Measurements from ENCODE around the gene DSG3.

DNA sequence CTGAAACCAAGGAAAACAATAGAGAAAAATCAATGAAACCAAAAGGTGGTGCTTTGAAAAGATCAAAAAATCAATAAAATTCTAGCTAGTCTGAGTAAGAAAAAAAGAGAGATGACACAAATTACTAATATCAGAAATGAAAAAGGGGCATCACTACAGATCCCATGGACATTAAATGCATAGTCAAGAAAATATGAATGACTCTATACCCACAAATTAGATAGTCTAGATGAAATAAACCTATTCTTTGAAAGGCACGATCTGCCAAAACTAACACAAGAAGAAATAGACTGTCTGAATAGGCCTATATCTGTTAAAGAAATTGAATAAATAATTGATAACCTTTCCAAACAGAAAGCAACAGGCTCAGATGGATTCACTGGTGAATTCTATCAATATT lies 15.2 kb upstream of the DSG3 start:
- TF ChIP-seq, protein P1, sequence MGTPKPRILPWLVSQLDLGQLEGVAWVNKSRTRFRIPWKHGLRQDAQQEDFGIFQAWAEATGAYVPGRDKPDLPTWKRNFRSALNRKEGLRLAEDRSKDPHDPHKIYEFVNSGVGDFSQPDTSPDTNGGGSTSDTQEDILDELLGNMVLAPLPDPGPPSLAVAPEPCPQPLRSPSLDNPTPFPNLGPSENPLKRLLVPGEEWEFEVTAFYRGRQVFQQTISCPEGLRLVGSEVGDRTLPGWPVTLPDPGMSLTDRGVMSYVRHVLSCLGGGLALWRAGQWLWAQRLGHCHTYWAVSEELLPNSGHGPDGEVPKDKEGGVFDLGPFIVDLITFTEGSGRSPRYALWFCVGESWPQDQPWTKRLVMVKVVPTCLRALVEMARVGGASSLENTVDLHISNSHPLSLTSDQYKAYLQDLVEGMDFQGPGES (IDR thresholded peaks at IDR 0.05): no peak
- TF ChIP-seq POLR2AphosphoS5 (IDR thresholded peaks at IDR 0.05; ENCODE audit: low read length) (no peak), EZH2 (IDR thresholded peaks at IDR 0.05; ENCODE audit: borderline replicate concordance, control insufficient read depth, low read depth, low read length) (no peak), ZNF24 (IDR thresholded peaks at IDR 0.05) (no peak), POU2F2 (IDR thresholded peaks at IDR 0.05; ENCODE audit: borderline replicate concordance, low read depth, low read length) (no peak), RCOR1 (conservative IDR thresholded peaks at IDR 0.05; ENCODE audit: low read depth, low read length) (no peak), NRF1 (conservative IDR thresholded peaks at IDR 0.05; ENCODE audit: low read depth, low read length) (no peak), STAT1 (conservative IDR thresholded peaks at IDR 0.05) (no peak), HDAC2 (IDR thresholded peaks at IDR 0.05) (no peak)
- TF ChIP-seq, protein P2, sequence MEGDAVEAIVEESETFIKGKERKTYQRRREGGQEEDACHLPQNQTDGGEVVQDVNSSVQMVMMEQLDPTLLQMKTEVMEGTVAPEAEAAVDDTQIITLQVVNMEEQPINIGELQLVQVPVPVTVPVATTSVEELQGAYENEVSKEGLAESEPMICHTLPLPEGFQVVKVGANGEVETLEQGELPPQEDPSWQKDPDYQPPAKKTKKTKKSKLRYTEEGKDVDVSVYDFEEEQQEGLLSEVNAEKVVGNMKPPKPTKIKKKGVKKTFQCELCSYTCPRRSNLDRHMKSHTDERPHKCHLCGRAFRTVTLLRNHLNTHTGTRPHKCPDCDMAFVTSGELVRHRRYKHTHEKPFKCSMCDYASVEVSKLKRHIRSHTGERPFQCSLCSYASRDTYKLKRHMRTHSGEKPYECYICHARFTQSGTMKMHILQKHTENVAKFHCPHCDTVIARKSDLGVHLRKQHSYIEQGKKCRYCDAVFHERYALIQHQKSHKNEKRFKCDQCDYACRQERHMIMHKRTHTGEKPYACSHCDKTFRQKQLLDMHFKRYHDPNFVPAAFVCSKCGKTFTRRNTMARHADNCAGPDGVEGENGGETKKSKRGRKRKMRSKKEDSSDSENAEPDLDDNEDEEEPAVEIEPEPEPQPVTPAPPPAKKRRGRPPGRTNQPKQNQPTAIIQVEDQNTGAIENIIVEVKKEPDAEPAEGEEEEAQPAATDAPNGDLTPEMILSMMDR (IDR thresholded peaks at IDR 0.05 in 2 of 3, conservative IDR thresholded peaks at IDR 0.05 in 1 of 3; ENCODE audit: control insufficient read depth in 2 of 3, extremely low read depth in 1 of 3, insufficient read depth in 1 of 3, low read depth in 3 of 3, low read length in 3 of 3): no peak

Data from GM12878 (cell line).